ENCODE data around the gene DIDO1. TPM values are rescaled to one million over a fixed set of nuclear protein-coding genes. Genes with fewer than 3 reads are reported as not detected.
A peak's percentile ranks its signal among the peaks of the same experiment; 100 is the strongest.

The DIDO1 gene
- total and polyA plus RNA-seq, 2 of the 13 experiments (the other 11 are each of a cell fraction or from before 2014, with no cell fraction given), result 75.0 to 75.1 TPM

DNA sequence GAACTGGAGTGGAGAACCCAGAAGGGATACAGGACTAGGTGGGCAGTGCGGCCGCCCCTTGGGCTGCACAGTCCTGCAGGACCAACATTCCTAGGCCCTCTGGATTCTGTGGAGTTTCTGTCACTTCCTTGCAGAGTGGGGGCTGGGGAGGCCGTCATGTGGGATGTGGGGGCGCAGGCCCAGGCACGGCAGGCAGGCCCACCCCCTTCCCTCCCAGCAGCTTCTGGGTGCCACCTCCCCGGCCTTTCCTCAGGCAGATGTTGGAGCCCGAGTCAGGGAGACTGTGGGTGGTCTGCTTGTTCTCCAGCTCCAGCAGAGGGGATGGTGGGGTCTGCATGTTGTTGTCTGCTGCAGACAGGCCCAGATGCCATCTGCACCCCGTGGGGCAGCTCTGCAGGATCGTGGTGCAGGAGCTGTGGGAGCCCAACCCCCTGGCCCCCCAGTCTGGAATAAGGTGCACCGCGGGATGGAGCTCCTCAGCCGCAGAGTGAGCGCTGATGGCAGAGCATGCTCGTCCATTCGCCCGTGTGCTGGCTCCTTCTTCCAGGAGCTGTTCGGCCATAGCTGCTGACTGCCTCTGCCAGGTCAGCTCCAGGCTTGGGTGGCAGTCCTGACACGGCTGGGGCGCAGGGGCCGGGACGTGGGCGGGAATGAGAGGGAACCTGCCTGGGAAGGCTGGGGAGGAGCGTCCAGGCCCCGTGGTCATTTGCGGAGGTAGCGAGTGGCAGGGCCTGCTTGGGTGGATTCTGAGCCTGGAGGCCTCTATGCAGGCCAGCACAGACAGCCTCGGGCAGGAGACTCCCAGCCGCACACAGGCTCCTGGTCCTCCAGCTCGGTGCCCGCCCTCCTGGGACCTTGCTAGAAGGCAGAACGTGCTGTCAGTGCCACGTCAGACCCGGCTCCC lies 44.3 kb upstream of the DIDO1 start (continued):
- TF ChIP-seq, protein P1, sequence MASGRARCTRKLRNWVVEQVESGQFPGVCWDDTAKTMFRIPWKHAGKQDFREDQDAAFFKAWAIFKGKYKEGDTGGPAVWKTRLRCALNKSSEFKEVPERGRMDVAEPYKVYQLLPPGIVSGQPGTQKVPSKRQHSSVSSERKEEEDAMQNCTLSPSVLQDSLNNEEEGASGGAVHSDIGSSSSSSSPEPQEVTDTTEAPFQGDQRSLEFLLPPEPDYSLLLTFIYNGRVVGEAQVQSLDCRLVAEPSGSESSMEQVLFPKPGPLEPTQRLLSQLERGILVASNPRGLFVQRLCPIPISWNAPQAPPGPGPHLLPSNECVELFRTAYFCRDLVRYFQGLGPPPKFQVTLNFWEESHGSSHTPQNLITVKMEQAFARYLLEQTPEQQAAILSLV (CRISPR knock-in tag; IDR thresholded peaks at IDR 0.05; ENCODE audit: borderline replicate concordance), result 0 out of 2 replicates have a peak, but pooled peaks have one; percentile 87
- no peak for TF ChIP-seq MYNN (CRISPR knock-in tag; IDR thresholded peaks at IDR 0.05; ENCODE audit: low read depth)
- TF ChIP-seq, protein P2, sequence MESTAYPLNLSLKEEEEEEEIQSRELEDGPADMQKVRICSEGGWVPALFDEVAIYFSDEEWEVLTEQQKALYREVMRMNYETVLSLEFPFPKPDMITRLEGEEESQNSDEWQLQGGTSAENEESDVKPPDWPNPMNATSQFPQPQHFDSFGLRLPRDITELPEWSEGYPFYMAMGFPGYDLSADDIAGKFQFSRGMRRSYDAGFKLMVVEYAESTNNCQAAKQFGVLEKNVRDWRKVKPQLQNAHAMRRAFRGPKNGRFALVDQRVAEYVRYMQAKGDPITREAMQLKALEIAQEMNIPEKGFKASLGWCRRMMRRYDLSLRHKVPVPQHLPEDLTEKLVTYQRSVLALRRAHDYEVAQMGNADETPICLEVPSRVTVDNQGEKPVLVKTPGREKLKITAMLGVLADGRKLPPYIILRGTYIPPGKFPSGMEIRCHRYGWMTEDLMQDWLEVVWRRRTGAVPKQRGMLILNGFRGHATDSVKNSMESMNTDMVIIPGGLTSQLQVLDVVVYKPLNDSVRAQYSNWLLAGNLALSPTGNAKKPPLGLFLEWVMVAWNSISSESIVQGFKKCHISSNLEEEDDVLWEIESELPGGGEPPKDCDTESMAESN (CRISPR knock-in tag; conservative IDR thresholded peaks at IDR 0.05), result peak; percentile 73; the same call in 1 of the 2 replicates
- TF ChIP-seq FOXC1 (CRISPR knock-in tag; IDR thresholded peaks at IDR 0.05; ENCODE audit: borderline replicate concordance), result peak; percentile 62
- TF ChIP-seq ZNF547 (CRISPR knock-in tag; IDR thresholded peaks at IDR 0.05), result peak; percentile 23; the same call in 1 of the 2 replicates
- TF ChIP-seq, protein P3, sequence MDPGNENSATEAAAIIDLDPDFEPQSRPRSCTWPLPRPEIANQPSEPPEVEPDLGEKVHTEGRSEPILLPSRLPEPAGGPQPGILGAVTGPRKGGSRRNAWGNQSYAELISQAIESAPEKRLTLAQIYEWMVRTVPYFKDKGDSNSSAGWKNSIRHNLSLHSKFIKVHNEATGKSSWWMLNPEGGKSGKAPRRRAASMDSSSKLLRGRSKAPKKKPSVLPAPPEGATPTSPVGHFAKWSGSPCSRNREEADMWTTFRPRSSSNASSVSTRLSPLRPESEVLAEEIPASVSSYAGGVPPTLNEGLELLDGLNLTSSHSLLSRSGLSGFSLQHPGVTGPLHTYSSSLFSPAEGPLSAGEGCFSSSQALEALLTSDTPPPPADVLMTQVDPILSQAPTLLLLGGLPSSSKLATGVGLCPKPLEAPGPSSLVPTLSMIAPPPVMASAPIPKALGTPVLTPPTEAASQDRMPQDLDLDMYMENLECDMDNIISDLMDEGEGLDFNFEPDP (CRISPR knock-in tag; conservative IDR thresholded peaks at IDR 0.05), result 0 out of 2 replicates have a peak, but pooled peaks have one; percentile 75
- TF ChIP-seq KLF13 (CRISPR knock-in tag; IDR thresholded peaks at IDR 0.05), result 0 out of 2 replicates have a peak, but pooled peaks have one; percentile 80
- TF ChIP-seq, protein P4, sequence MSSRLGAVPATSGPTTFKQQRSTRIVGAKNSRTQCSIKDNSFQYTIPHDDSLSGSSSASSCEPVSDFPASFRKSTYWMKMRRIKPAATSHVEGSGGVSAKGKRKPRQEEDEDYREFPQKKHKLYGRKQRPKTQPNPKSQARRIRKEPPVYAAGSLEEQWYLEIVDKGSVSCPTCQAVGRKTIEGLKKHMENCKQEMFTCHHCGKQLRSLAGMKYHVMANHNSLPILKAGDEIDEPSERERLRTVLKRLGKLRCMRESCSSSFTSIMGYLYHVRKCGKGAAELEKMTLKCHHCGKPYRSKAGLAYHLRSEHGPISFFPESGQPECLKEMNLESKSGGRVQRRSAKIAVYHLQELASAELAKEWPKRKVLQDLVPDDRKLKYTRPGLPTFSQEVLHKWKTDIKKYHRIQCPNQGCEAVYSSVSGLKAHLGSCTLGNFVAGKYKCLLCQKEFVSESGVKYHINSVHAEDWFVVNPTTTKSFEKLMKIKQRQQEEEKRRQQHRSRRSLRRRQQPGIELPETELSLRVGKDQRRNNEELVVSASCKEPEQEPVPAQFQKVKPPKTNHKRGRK (CRISPR knock-in tag; IDR thresholded peaks at IDR 0.05), result 0 out of 2 replicates have a peak, but pooled peaks have one; percentile 76
- TF ChIP-seq ADNP (CRISPR knock-in tag; IDR thresholded peaks at IDR 0.05), result no peak
- 0 out of 2 replicates have a peak, but pooled peaks have one; percentile 60 for TF ChIP-seq ZNF326 (CRISPR knock-in tag; IDR thresholded peaks at IDR 0.05; ENCODE audit: borderline replicate concordance)
- TF ChIP-seq, protein P5, sequence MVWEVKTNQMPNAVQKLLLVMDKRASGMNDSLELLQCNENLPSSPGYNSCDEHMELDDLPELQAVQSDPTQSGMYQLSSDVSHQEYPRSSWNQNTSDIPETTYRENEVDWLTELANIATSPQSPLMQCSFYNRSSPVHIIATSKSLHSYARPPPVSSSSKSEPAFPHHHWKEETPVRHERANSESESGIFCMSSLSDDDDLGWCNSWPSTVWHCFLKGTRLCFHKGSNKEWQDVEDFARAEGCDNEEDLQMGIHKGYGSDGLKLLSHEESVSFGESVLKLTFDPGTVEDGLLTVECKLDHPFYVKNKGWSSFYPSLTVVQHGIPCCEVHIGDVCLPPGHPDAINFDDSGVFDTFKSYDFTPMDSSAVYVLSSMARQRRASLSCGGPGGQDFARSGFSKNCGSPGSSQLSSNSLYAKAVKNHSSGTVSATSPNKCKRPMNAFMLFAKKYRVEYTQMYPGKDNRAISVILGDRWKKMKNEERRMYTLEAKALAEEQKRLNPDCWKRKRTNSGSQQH (CRISPR knock-in tag; IDR thresholded peaks at IDR 0.05; ENCODE audit: low read depth), result no peak
- 0 out of 2 replicates have a peak, but pooled peaks have one; percentile 93 for TF ChIP-seq CC2D1A (CRISPR knock-in tag; IDR thresholded peaks at IDR 0.05)
- TF ChIP-seq, protein P6, sequence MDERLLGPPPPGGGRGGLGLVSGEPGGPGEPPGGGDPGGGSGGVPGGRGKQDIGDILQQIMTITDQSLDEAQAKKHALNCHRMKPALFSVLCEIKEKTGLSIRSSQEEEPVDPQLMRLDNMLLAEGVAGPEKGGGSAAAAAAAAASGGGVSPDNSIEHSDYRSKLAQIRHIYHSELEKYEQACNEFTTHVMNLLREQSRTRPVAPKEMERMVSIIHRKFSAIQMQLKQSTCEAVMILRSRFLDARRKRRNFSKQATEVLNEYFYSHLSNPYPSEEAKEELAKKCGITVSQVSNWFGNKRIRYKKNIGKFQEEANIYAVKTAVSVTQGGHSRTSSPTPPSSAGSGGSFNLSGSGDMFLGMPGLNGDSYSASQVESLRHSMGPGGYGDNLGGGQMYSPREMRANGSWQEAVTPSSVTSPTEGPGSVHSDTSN (CRISPR knock-in tag; IDR thresholded peaks at IDR 0.05), result 0 out of 2 replicates have a peak, but pooled peaks have one; percentile 16
- TF ChIP-seq ESRRA (CRISPR knock-in tag; IDR thresholded peaks at IDR 0.05; ENCODE audit: low read depth), result peak; percentile 24; the same call in 1 of the 2 replicates
- TF ChIP-seq ZNF282 (IDR thresholded peaks at IDR 0.05; ENCODE audit: partially characterized antibody), result no peak
- TF ChIP-seq, protein P7, sequence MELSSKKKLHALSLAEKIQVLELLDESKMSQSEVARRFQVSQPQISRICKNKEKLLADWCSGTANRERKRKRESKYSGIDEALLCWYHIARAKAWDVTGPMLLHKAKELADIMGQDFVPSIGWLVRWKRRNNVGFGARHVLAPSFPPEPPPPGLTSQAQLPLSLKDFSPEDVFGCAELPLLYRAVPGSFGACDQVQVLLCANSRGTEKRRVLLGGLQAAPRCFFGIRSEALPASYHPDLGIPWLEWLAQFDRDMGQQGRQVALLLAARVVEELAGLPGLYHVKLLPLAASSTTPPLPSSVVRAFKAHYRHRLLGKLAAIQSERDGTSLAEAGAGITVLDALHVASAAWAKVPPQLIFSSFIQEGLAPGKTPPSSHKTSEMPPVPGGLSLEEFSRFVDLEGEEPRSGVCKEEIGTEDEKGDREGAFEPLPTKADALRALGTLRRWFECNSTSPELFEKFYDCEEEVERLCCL (CRISPR knock-in tag; IDR thresholded peaks at IDR 0.05; ENCODE audit: borderline replicate concordance), result no peak
- TF ChIP-seq ZNF382 (CRISPR knock-in tag; IDR thresholded peaks at IDR 0.05; ENCODE audit: borderline replicate concordance), result no peak

Data from HepG2 (cell line).